DMS53 (cell line): ENCODE data around the gene TMEM33.
"Not testable (repeated sequence)": the region's sequence is repeated elsewhere in the genome, so short reads cannot be mapped to it uniquely, and the experiment has no call there.

Source experiments
- DNase-seq: peaks from one replicate; lab custom pipeline; 2025; lab: John Stamatoyannopoulos, UW

Gene TMEM33, protein sequence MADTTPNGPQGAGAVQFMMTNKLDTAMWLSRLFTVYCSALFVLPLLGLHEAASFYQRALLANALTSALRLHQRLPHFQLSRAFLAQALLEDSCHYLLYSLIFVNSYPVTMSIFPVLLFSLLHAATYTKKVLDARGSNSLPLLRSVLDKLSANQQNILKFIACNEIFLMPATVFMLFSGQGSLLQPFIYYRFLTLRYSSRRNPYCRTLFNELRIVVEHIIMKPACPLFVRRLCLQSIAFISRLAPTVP

DNA sequence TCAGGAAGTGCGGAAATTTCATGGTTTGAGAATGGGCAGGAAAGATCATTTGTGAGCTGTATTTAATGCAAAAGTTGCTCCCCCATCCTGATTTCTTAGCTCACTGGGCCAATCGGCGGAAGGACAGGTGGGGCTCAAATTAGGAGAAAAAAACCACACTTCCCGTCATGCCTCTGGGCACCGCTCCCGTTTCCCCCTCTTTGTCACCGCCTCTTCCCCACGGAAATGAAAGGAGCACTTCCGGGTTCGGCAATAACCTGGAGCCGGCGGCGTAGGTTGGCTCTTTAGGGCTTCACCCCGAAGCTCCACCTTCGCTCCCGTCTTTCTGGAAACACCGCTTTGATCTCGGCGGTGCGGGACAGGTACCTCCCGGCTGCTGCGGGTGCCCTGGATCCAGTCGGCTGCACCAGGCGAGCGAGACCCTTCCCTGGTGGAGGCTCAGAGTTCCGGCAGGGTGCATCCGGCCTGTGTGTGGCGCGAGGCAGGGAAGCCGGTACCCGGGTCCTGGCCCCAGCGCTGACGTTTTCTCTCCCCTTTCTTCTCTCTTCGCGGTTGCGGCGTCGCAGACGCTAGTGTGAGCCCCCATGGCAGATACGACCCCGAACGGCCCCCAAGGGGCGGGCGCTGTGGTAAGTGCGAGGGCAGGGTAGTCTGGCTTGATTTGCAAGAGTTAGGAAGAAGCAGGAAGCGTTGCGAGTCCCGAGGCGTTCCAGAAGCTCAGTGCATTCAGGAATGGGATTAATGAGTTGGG lies at the start of gene TMEM33:
Gene TMEM33, plus strand, starts transcription at position 529 of the 751 bp plus-strand sequence. Its CDS starts 56 bp downstream, at position 585.
- DNase-seq, result peak; percentile 98

DNA sequence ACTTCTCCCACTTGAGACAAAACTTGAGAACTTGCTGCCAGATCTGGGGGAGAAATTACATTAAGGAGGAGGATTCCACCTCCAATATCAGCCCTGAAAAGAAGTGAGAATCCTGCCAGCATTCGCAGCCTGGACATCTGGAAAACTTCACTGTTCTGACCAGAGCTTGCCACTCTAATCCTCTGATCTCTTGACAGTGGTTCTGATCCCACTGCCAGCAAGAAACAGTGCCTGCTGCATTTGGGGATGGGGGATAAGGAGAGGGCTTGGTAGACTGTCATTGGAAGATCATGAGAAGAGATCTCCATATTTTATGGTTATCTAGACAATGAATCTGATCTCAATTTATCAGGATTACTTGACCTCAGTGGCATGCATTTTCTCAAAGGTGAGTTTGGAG lies 49.8 kb upstream of the TMEM33 start:
- no peak for DNase-seq

DNA sequence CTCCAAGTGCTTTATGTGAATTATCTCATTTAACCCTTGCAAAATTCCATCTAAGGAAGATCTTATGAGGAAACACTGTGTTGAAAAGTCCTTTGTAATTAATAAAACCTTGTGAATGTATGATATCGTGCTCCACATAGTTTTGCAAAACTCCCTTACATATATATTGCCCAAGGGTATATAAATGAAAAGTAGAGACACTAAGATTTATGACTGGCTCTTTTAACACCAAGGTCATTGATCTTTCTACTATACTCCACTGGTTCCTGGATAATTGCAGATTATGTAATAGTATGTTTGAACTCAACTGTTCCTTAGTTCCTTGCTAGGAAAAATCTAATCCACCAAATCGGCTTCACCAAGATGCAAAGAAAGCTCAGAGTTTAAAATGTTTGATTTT lies 48.0 kb upstream of the TMEM33 start:
- no peak for DNase-seq

GRCh38 chr4:41887821-41888686 lies 47.2 kb upstream of the TMEM33 start:
- peak; percentile 76 for DNase-seq

DNA sequence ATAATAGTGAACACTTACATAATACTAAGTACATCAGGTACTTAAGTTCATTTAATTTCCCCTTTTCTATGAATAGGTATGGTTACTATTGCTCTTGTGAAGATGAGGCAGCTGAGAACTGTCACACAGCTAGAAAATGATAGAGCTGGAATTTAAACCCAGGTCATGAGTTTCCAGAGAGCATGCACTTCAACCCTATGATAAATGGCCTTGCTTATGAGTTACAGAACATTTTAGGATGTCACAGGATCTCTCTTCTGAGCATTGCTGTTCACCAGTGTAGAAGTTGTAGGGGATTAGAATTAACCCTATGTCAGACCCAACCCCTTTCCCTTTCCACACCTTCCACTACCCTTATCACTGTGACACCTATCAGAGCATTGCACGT lies 46.5 kb upstream of the TMEM33 start:
- DNase-seq, result no peak

- DNase-seq, result no peak
These were observed 45.9 kb upstream of the TMEM33 start for GRCh38 chr4:41889317-41889716.

DNA sequence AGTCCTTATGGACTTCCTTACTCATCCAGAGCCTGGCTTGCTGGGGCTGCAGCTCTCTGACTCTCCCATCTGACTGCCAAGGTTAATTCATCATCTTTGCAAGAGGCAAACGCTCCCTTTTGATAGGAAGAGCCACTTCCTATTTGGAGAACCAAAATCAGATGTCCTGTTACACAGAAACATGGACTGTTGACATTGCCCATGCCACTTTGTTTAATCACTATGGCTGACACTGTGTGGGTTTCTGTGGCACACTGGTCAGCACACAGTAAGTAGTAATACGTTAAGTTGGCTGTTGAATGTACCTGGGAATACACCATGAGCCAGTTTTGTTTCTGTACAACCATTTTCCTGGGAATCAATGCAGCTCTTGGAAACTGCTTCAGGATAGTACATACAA lies 45.1 kb upstream of the TMEM33 start:
- DNase-seq, result no peak

GRCh38 chr4:41896648-41897047 lies 38.6 kb upstream of the TMEM33 start:
- DNase-seq, result no peak

DNA sequence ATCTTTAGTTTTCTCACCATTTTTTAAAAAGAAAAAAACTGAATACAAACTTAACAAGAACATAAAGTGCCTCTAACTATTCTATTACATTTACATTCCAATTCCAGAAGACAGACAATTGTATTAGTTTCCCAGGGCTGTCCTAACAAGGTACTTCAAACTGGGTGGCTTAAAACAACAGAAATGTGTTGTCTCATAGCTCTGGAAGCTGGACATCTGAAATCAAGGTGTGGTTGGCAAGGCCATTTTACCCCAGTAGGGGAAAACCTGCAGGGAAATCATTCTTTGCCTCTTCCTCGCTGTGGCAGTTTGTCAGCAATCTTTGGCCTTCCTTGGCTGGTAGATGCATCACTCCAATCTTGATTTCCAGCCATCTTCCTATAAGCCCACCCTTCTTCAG lies 37.5 kb upstream of the TMEM33 start:
- peak; percentile 37 for DNase-seq

- peak; percentile 59 for DNase-seq
These were observed 26.1 kb upstream of the TMEM33 start for GRCh38 chr4:41909136-41909535.

GRCh38 chr4:41912546-41912945 lies 22.7 kb upstream of the TMEM33 start:
- no peak for DNase-seq

- no peak for DNase-seq
These were observed 21.7 kb upstream of the TMEM33 start for GRCh38 chr4:41913509-41913908.

DNA sequence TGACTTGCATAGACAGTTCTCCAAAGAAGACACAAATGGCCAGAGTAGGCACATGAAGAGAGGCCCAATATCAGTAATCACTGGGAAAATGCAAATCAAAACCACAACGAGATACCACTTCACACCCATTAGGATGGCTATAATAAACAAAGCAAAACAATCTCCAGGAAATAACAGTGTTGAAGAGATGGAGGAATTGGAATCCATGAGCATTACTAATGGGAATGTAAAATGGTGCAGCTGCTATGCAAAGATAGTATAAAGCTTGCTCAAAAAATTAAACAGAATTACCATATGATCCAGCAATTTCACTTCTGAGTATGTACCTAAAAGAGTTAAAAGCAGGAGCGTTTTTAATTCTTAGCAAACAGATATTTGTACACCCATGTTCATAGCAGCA lies 17.0 kb upstream of the TMEM33 start:
- no peak for DNase-seq

DNA sequence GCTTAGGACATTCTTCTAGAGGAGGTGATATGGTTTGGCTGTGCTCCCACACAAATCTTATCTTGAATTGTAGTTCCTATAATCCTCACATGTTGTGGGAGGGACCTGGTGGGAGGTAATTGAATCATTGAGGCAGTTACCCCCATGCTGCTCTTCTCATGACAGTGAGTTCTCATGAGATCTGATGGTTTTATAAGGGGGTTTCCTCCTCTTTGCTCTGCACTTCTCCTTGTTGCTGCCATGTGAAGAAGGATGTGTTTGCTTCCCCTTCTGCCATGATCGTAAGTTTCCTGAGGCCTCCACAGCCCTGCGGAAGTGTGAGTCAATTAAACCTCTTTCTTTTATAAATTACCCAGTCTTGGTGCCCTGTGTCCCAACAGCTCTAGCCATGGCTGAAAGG lies 14.8 kb upstream of the TMEM33 start:
- not testable (repeated sequence) for DNase-seq

DNA sequence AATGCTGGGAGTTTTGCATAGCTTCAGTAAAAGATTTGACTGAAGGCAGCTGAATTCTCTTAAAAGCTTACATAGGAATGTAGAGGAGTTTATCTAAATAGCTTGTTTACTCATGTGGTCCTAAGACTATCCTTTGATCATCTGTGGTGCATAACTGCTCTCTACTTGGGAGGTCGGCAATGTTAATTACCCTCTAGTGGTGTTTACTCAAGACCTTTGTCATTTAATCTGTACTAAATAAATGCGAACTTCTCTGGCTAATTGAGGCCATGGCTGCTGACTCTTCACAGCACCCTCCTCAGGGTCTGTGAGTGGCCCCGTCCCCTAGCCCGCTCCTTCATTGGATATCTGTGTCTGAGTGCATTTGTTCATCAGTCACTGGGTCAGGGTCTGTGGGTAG lies 13.8 kb upstream of the TMEM33 start:
- no peak for DNase-seq

DNA sequence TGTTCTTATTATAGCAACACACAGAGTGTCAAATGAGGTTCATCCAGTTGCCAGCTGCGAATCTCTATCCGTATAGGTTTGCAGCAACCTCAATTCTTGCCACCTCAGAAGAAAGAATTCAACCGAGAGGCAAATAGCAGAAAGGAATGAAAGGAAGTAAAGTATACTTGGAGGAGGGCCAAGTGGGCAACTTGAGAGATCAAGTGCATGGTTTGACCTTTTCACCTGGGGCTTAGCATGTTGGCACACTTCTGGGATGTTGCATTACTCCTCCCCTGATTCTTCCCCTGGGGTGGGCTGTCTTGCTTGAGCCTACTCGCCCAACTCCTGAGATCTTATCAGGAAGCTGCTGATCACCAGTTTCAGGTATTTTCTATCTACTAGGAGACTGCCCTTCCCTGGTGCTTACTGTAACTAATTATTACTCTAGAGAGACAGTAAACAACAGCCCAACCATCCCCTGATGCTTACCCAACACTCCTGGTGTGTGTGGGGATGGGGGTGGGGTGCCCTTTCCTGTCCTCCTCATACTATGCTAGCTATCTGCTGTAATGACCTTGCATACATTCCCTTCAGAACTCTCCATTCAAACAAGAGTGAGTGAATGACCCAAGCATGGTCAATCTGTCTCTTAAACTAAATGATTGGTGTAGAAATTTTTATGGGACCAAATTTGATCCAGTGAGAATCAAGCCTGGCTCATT lies 7.3 kb upstream of the TMEM33 start:
- peak; percentile 46 for DNase-seq

DNA sequence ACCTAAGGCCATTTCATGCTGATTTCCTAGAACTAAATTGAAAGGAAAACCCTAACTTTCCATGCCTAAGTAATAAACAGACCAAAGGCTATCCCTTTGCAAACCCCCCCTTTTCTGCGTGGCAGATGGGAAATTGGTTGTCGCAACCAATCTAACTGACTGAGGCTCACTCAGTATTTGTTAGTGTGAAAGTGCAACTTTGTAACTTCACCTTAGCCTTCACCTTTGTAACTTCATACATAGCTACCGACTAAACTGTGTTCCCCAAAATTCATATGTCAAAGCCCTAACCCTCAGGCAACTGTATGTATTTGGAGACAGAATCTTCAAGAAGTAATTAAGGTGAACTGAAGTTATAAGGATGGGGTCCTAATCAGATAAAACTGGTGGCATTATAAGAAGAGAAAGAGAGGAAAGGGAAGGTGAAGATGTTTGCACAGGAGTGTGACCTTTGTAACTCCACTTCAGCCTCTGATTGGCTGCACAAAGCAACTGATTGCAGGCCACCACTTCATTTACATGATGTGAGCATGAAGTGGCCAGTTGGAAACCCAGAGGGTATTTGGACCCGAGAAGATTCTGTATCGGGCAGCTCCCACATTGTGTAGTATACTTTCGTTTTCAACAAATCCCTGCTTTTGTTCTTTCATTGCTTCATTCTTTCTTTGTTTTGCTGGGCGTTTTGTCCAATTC lies 4.9 kb upstream of the TMEM33 start:
- DNase-seq, result peak; percentile 16

- DNase-seq, result no peak
These were observed 2.2 kb upstream of the TMEM33 start for GRCh38 chr4:41932988-41933387.

- DNase-seq, result peak; percentile 74
These were observed 1.2 kb upstream of the TMEM33 start for GRCh38 chr4:41933997-41934503.

- peak; percentile 75 for DNase-seq
These were observed 722 bp upstream of the TMEM33 start for GRCh38 chr4:41934514-41934900.

DNA sequence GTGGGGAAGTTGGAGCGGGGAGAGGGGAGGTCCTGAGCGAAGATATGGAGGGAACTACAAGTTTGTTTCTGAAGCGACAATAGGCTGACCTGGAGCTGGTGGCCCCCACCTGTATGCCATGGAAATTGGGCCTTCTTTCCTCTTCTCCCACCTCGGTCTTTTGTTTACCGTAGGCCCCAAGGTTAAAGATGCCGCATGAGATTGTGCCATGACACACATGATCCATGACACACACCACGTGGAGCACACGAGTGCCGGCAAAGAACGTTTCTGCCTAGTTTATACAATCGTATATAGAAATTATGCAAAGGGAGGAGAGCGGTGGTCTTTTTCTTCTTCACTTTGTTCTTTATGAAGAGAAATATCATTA lies 408 bp downstream of the TMEM33 start:
- DNase-seq, result peak; percentile 76
